Panc1 (cell line): ENCODE results near the gene CCDC15.

ENCODE experiments used
- CTCF ChIP-seq: fragments of 450-650 bp; IDR thresholded peaks from 2 replicates; pipeline ENCODE4 v1.5.1; 2017; ENCODE audit warnings: mild to moderate bottlenecking
- REST ChIP-seq, 2 experiments: IDR thresholded peaks; 2 replicates each; pipeline ENCODE4 v1.6.1; 2011 to 2012; ENCODE audit warnings: low read depth in 2 of 2, control low read depth in 1 of 2, low read length in 1 of 2, mild to moderate bottlenecking in 1 of 2, moderate library complexity in 1 of 2; ENCODE audit not compliant: insufficient read depth in 1 of 2

- no peak for TF ChIP-seq REST (IDR thresholded peaks at IDR 0.05; ENCODE audit: insufficient read depth in 1 of 2, low read depth in 2 of 2, low read length in 1 of 2)
- TF ChIP-seq CTCF, result no peak
Observed at GRCh38 chr11:124941703-124942102, 12.3 kb upstream of the CCDC15 start.
